ENCODE measurements around the gene GTPBP1. TPM values are rescaled to one million over a fixed set of nuclear protein-coding genes. Genes with fewer than 3 reads are reported as not detected.

GTPBP1 gene
- total RNA-seq, 1 donor from 2014 or later: 101 TPM

DNA sequence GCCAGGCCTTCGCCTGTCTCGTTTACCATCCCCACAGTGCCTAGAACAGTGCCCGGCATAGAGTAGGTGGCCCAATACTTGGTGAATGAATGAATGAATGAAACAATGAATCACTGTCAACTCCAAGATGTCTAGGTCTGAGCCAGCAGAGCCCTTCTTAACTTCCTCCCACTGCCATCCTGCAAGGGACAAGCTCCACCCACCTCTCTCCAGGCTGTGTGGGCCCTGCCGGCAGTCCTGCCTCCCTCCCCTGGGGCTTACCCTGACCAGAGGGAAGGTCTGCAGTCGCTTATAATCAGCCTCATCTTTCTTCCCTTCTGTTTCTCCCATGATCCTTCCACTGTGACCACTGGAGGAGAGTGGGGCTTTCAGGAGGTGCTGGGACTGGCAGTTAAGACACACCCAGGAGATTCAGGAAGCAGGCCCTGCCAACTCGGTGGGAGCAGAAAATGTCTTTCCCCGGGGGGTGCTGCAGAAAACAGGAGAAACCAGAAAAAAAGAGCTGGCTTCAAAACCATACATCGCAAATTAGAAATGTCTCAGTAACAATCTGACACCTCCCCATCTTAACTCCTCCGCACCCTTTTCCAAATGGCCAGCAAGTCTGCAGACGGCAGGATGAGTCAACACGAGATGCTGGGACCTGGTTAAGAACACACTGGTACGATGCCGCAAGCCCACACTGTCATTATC lies 76.8 kb downstream of the GTPBP1 start:
- Mint-ChIP-seq H3K4me1 (ENCODE audit: low read depth) (no peaks in the 10 kb centered on the region), H3K27me3 (ENCODE audit: low read depth) (no peaks in the 10 kb centered on the region), H3K27ac (no peak overlapping the region), H3K36me3 (ENCODE audit: low read depth) (no peaks in the 10 kb centered on the region), H3K9me3 (no peaks in the 10 kb centered on the region), H3K4me3 (ENCODE audit: low read depth) (no peak overlapping the region)
- intact Hi-C loops (cut with micrococcal nuclease): no loop called here
- DNase-seq (ENCODE audit: low spot score): no peak

Other genes starting within 250 kb of the GTPBP1 start
- gene KDELR3, start 237.8 kb upstream of the GTPBP1 start, total RNA-seq: 2.2 and 3.7 TPM in 2 replicates
- gene DDX17, start 199.6 kb upstream of the GTPBP1 start, total RNA-seq: 378 and 391 TPM in 2 replicates
- gene DMC1, start 135.8 kb upstream of the GTPBP1 start, total RNA-seq: 10.8 and 13.6 TPM in 2 replicates
- gene FAM227A, start 49.6 kb upstream of the GTPBP1 start, total RNA-seq: 0.05 and 0.28 TPM in 2 replicates
- gene CBY1, start 49.3 kb upstream of the GTPBP1 start, total RNA-seq: 10.3 and 11.2 TPM in 2 replicates
- 128 and 138 TPM in 2 replicates for gene TOMM22, start 24.0 kb upstream of the GTPBP1 start, total RNA-seq
- gene JOSD1, start 5.0 kb upstream of the GTPBP1 start, total RNA-seq: 101 and 105 TPM in 2 replicates
- 121 and 123 TPM in 2 replicates for gene SUN2, start 50.1 kb downstream of the GTPBP1 start, total RNA-seq
- 4.7 and 6.1 TPM in 2 replicates for gene DNAL4, start 88.2 kb downstream of the GTPBP1 start, total RNA-seq
- 1.4 and 1.7 TPM in 2 replicates for gene NPTXR, start 138.1 kb downstream of the GTPBP1 start, total RNA-seq
- 117 and 120 TPM in 2 replicates for gene CBX6, start 166.3 kb downstream of the GTPBP1 start, total RNA-seq